Stimulated activated CD4-positive, alpha-beta T cell treated with anti-CD3 and anti-CD28 coated beads, Interleukin-1b, Interleukin-23, amount 100 ng/mL, for 1 hour (primary cell): Measurements from ENCODE around the gene KCNN1.
"Not testable (repeated sequence)": the region's sequence is repeated elsewhere in the genome, so short reads cannot be mapped to it uniquely, and the experiment has no call there.

Source experiments
- DNase-seq, 2 donors: peaks; one replicate each; pipeline ENCODE4 v3.0.0-alpha.2; 2020; ENCODE audit warnings: low read depth in 2 of 2

Gene KCNN1

GRCh38 chr19:18000915-18001776 is 34.2 kb downstream of the KCNN1 start:
- peak; percentile 73 to 84 for DNase-seq

DNA sequence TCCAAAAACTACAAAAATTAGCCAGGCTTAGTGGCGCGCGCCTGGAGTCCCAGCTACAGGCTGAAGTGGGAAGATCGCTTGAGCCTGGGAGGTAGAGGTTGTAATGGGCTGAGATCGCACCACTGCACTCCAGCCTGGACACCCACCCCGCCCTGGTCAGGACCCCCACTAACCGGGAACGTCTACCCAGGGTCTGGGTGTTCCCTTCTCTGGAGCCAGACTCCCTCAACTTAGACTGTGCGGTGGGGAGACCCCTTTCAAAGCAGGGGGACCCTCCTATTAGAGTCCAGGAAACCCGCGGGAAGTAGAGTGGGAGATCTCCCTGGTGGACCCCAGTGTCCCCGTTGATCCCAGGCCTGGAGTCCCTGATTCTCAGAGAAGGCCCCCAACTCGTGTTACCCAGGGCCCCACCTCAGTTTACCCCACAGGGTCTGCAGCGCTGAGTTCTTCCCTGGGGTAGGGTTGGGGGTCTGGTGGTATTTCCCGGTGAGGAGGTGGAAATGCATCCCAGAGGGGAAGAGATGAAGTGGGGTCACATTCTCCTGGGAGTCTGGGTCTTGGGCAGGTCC is 35.0 kb downstream of the KCNN1 start:
- no peak for DNase-seq

- DNase-seq: no peak
These were observed 35.5 kb downstream of the KCNN1 start for GRCh38 chr19:18002347-18002850.

DNA sequence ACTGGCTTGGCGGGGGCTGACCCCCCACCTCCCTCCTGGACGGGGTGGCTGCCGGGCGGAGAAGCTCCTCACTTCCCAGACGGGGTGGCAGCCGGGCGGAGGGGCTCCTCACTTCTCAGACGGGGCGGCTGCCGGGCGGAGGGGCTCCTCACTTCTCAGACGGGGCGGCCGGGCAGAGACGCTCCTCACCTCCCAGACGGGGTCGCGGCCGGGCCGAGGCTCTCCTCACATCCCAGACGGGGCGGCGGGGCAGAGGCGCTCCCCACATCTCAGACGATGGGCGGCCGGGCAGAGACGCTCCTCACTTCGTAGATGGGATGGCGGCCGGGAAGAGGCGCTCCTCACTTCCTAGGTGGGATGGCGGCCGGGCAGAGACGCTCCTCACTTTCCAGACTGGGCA is 38.8 kb downstream of the KCNN1 start:
- DNase-seq: not testable (repeated sequence)

GRCh38 chr19:18007044-18007916 is 40.4 kb downstream of the KCNN1 start:
- peak; percentile 63 to 65 for DNase-seq

DNA sequence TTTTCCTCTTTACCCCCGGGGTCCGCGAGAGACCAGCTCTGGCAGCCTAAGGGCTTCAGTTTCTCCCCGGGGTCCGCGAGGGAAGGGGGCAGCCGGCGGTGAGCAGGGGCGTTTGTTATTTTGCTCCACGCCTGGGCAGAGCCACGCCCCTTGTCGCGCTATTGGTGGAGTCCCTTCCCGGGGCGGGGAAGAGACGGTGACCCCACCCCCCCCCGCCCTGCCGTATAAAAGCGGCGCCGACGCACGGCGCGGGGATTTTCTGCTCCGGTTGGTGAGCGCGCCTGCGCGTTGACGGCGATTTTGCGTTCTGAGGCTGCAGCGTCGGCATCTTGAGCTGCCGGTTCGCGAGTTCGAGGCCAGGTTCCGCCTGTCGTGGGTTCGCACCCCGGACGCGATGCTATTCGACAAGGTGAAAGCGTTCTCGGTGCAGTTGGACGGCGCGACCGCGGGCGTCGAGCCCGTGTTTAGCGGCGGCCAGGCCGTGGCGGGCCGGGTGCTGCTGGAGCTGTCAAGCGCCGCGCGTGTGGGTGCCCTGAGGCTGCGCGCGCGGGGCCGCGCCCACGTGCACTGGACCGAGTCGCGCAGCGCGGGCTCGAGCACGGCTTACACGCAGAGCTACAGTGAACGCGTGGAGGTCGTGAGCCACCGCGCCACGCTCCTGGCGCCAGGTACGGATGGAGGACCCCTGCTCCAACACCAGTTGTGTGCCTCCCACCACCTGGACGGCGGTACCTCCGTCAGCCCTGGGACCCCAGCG is 41.2 kb downstream of the KCNN1 start, which contains the start of gene ARRDC2:
Gene ARRDC2 (plus strand): TSS at position 254 of the 757 bp plus-strand sequence. CDS start 141 bp downstream, at position 395.
- DNase-seq: peak; percentile 69 to 79

- no peak for DNase-seq
These were observed 41.9 kb downstream of the KCNN1 start for GRCh38 chr19:18008814-18009213.

- DNase-seq: no peak
These were observed 42.6 kb downstream of the KCNN1 start for GRCh38 chr19:18009412-18010066.

- no peak for DNase-seq
These were observed 43.2 kb downstream of the KCNN1 start for GRCh38 chr19:18010149-18010548.

DNA sequence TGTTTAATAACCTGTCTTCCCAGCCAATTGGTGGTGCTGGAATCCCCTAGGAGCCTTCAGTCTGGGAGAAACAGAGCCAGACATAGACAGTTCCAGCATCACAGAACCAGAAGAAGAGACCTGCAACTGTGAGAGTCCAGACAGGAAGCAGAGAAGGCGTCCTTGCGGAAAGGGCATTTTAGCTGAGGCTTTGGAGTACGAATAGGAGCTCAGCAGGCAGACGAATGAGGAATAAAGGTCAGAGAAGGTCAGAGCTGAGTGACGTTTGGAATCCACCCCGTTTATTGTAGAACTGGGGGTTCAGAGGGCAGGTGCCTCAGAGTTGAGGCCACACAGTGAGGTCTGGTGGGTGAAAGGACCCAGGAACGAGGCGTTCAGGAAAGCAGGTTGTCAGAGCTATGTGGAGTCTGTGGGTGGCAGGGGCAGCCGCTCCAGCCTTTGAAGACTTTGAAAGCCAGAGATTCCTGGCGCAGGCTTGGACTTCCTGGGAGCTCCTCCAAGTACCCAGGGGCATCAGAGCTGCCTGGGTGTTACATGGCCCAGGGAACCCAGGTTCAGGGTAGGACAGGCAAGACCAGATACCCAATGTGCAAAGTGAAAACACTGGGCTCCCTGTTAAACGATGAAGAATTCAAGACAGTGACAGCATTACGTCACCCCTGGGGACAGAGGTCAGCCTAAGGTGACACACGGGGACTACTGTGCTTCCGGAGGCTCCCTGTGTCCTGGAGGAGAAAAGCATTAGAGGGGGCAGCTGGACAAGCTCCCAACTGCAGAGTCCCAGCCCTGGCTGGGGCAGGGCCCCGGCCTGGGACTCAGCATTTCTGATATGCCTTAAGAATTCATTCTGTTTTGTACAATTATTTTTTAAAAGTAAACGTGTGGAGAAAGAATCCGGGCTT is 46.6 kb downstream of the KCNN1 start:
- no peak for DNase-seq

GRCh38 chr19:18014197-18014596 is 47.3 kb downstream of the KCNN1 start:
- no peak for DNase-seq

- no peak for DNase-seq
These were observed 49.5 kb downstream of the KCNN1 start for GRCh38 chr19:18016209-18016910.

DNA sequence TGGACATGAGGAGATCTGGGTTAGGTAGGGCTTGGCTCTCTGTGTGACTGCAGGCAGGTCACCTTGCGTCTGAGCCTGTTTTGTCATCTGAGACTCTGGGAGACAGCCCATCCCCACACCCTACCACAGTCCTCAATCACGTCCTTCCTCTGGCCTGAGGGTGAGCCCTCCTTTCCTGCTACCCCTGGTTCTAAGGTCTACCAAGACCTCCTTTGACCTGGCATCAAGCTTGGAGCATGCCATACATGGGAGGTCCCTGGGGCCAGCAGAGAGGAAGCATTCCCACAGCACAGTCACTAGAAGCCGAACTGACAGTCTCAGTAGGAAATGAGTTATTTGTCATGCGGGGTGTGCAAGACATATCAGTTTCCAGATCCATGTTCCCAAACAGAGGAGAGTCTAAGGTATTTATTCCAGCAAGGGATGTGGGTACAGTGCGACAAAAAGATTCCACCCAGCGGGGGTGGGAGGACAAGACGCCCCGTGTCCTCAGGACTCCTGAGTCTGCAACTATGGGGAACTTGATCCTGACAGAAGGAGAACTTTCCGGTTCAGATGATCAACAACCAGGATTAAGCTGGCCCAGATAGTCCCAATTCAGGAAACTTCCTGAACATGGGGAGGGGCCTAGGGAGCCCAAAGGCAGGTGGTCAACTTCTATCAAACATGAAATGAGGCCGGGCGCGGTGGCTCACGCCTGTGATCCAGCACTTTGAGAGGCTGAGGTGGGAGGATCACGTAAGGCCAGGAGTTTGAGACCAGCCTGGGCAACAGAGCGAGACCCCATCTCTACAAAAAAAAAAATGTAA is 50.6 kb downstream of the KCNN1 start:
- no peak for DNase-seq

- DNase-seq: no peak
These were observed 53.5 kb downstream of the KCNN1 start for GRCh38 chr19:18020212-18021085.

DNA sequence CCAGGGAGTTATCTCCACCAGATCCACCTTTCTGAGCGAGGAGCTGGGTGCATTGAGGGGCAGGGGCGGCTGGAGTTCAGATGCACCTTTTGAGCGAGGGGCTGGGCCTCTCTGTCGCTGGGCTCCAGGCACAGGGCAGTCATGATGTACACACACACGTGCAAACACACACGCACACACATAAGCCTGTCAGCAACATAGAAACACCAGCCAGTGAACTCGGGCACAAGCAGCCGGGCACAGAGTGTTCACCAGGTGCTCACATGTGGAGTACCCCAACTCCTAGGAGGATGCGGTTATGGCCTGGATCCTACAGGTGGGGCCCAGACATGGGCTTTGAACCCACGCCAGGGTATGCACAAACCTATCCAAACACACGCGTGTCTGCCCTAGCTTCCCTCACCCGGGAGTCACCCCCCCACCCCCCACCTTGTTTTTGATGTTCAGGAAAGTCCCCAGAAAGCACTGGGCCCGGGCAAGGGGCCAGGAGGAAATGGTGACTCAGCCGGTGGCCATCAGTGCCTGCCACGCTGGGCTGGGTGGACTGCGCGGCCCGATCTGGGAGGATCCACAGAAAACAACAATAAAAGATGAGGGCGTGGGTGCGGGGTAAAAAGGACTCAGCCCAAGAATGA is 54.3 kb downstream of the KCNN1 start:
- peak in 1 of 2 donors; percentile 66 for DNase-seq

GRCh38 chr19:18023622-18024251 is 56.8 kb downstream of the KCNN1 start:
- peak in 1 of 2 donors; percentile 48 for DNase-seq
